HTERT RPE-1 (cell line): ENCODE results near the gene TUT4.

Source experiments
- in situ Hi-C: fragments of 300-500 bp; cut with MboI; formaldehyde crosslinking; loops from 4 replicates; pipeline ENCODE4 v1.14.3; 2020; ENCODE audit warnings: low sequenced_read_pairs

Gene TUT4

DNA sequence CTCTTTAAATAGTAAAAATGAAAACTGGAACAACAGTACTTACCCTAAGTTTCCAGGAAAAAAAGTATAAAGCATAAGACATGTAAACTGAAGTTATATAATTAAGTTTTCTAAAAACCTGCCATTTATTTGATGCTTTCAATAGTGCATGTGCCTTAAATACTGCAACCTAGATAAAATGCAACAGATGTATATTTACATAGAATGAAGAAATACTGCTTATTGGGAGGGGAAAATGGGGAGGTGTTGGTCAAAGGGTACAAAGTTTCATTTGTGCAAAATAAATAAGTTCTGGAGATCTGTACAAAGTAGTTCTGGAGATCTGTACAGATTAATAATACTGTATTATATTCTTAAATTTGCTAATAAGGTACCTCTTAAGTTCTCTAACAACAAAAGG, 79.9 kb downstream of the TUT4 start:
- in situ Hi-C loops: no loop called here

DNA sequence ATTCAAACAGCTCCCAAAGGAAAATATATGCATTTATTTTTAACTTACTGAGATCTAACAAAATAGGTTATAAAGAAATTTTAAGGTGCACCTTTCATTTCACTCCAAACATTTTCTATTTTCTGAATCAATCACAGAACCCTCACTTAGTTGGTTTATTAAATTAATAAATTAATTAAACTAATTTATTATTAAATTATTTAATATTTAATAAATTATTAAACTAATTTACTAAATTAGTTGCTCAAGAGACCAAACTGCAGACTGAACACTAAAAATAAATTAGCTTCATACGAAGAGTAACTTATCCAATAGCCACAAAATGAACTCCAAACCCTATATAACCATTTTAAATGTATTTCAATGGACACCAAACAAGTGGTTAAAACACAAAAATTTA, 80.5 kb downstream of the TUT4 start:
- in situ Hi-C loops: no loop called here

DNA sequence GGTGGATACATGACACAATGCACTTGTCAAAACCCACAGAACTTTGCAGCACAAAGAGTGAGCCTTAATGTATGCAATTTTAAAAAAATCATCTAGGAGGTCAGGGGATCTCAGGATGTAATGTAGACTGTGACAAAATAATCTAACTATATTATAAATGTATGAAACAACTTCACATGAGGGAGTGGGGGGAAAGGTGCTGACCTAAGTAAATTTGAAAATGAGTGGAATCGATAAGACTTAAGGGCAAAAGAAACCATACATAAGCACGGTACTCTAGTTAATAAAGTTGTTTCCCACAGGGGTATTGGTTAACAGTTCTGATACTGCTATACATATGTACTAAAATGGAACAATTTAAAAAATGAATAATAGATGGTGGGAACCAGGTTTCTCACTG, 83.8 kb downstream of the TUT4 start:
- in situ Hi-C loops: no loop called here

DNA sequence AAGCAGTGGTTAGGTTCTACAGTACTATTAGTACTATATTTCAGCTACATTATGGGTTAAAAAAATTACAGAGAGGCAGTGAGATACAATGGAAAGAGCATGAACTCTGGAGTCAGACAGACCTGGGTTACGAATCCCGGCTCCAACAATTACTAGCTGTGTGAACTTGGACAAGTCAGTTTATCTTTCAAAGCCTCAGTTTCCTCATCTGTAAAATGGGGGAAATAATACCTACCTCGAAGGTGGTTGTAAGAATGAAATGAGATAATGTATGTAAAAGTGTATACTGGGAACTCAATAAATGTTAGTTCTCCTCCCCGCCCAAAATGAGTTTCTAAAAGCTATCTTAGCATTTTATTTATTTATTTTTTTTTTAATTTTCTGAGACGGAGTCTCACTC, 89.0 kb downstream of the TUT4 start:
- in situ Hi-C loops: no loop called here

DNA sequence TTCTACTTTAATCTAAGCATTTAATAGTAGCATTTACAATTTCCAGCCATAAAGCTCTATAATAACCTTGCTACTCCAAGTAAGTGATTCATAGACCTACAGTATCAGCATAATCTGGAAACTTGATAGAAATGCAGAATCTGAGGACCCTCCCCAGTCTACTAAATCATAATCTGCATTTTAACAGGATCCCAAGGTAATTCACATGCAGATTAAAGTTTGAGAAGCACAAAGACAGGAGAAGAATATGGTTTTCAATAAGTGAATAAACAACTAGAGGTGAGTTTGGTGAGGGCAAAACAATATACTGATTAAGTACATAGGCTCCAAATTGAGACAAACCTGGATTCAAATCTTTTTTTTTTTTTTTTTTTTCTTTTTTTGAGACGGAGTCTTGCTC, 91.1 kb downstream of the TUT4 start:
- in situ Hi-C loops: no loop called here

DNA sequence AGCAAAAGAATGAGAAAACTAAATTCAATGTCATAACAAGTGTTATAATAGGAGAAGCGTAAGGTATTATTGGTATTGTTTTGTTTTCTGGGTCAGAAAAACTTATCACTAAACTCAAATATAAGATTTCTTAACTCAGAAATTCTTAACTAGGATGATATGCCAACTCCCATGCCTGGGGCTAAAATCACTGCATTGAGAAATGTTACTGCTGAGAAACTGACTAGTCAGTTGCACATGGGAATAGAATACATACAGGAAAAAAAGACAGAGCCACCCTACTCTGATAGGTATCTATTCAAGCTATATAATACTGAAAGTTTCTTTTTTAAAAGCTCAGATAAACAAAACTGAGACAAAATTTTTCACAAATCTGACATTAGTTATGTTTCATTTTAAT, 92.2 kb downstream of the TUT4 start:
- in situ Hi-C loops: no loop called here

DNA sequence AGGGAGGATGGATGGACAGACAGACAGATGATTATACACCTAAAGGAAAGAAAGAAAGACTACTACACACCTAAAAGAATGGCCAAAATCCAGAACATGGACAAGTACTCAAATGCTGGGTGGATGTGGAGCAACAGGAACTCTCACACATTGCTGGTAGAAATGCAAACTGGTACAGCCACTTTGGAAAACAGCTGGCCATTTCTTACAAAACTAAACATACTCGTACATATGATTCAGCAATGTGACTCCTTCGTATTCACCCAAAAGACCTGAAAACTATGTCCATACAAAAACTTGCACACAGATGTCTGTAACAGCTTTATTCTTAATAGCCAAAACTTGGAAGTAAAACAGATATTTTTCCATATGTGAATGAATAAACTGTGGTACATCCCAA, 97.2 kb downstream of the TUT4 start:
- in situ Hi-C loops: no loop called here

DNA sequence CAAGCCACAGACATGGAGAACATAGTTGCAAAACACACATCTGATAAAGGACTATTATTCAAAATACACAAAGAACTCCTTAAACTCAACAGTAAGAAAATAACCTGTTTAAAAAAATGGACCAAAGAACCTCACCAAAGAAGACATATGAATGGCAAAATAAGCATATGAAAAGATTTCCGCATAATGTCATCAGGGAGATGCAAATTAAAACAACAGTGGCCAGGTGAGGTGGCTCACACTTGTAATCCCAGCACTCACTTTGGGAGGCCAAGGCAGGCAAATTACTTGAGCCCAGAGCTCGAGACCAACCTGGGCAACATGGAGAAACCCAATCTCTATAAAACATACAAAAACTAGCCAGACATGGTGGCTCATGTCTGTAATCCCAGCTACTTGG, 98.1 kb downstream of the TUT4 start:
- in situ Hi-C loops: no loop called here

DNA sequence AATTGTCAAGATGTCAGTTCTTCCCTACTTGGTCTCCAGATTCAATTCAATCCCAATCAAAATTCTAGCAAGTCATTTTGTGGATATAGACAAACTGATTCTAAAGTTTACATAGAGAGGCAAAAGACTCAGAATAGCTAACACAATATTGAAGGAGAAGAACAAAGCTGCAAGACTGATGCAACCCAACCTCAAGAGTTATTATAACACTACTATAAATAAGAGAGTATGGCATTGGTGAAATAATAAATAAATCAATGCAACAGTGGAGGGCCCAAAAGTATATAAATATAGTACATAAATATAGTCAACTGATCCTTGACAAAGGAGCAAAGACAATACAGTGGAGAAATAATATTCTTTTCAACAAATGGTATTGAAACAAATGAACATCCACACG, 98.8 kb downstream of the TUT4 start:
- in situ Hi-C loops: no loop called here

DNA sequence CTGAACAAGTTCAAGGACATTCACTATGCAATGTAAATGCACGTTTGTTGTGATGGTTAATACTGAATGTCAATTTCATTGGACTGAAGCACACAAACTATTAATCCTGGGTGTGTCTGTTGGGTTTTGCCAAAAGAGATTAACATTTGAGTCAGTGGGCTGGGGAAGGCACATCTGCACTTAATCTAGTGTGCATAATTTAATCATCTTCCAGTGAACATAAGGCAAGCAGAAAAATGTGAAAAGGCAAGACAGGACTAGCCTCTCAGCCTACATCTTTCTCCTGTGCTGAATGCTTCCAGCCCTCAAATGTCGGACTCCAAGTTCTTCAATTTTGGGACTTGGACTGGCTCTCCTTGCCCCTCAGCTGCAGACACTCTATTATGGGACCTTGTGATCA, 108.4 kb downstream of the TUT4 start:
- in situ Hi-C loops: no loop called here

DNA sequence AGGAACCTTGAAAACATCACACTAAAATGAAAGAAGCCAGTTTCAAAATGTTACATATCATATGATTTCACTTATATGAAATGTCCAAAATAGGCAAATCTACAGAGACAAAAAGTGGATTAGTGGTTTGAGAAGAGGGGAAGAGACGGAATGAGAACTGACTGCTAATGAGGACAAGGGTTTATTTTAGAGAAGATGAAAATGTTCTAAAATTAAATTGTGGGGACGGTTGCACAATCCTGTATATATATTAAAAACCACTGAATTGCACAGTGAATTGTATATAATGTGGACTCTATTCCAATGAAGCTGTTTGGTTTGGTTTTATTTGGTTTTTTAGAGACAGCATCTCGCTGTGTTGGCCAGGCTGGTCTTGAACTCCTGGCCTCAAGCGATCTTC, 112.9 kb downstream of the TUT4 start:
- in situ Hi-C loops: no loop called here

DNA sequence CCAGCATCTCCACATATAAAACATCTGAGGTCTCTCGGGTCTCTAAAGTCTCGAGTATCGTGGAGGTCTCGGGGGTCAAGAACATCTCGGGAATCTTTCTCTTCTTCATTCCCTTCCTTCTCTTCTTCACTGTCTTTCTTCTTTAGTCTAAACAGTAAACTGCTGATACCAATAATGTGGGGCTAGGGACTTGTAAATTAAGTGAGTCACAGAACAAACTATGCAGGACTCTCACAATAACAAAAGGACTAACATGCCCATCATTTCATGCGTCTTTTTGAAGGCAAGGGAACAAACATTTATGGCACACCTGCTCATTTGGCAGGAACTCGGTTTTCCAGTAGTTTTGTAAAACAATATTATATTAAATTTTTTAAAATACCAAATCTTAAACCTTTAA, 116.1 kb downstream of the TUT4 start:
- in situ Hi-C loops: no loop called here

DNA sequence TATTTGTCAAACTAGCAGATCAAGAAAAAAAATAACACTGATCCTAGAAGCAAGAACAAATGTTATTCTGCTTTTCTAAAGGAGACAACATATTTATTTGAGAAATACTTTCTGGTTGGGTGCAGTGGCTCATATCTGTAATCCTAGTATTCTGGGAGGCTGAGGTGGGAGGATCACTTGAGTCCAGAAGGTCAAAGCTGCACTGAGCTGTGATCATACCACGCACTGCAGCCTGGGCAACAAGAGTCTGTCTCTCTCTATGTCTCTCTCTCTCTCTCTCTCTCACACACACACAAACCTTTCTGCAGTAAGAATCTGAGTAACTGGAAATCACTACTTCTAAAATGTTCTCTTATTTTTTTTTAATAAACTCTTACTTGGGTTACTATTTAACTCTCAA, 117.2 kb downstream of the TUT4 start:
- in situ Hi-C loops: no loop called here

DNA sequence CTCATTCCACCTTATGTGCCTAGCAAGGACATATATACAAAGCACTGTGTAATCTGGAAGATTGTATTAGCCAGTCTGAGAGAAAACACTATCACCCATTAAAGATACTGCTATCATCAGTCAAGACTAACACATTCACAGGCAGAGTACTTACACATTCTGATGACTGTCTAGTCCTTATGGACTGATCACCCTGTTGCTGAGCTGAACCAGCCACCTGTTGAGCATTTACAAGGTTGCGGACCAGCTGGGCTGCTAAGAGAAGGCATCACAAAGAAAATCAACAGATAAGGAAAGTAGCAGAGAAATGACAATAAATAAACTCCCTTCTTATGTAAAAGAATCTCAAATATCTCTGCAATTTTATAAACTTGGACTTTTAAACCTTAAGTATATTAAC, 117.7 kb downstream of the TUT4 start:
- in situ Hi-C loops: no loop called here

DNA sequence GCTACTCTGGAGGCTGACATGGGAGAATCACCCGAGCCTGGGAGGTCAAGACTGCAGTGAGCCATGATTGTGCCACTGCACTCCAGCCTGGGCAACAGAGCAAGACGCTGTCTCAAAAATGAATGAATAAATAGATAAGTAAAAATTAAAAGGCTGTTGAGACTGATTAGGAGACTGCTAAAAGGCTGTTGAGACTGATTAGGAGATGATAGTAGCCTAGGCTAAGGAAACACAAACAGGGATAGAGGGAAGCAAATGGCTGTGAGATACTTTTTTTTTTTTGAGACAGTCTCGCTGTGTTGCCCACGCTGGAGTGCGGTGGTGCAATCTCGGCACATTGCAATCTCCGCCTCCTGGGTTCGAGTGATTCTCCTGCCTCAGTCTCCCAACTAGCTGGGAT, 120.1 kb downstream of the TUT4 start:
- in situ Hi-C loops: no loop called here

DNA sequence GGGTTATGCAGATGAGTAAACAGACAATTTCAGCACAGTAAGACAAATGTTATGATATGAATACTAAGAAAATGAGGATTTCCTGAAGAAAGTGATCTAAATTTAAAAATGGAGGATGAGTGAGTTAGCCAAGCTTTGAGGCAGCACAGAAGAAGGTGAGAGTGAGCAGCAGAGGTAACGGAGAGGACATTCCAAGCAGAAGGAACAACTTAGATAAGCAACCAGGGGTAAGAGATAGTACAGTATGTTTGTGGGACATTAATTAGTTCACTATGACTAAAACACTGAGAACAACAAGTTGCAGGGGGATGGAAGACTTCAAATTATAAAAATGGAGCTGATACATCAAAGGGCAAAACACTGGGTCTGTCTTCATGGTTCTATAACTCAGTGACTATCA, 125.7 kb downstream of the TUT4 start:
- in situ Hi-C loops: no loop called here

DNA sequence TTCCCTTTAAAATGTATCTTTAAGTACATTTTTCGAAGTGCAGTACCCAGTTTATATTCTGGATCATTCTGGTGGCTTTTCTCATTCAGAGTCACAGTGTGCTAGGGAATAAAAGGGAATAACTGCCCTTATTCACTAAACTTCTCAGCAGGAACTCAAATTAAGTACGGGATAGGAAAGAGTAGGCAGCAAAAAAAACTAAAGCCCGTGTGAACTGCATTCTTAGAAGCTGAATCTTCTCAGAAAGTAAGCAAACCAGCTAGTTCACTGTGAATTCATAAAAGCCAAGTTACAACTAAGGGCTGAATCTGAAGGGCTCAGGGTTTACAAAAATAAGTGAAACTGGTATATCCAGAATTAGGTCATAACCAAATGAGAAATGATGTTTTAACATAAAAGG, 126.5 kb downstream of the TUT4 start:
- in situ Hi-C loops: no loop called here

DNA sequence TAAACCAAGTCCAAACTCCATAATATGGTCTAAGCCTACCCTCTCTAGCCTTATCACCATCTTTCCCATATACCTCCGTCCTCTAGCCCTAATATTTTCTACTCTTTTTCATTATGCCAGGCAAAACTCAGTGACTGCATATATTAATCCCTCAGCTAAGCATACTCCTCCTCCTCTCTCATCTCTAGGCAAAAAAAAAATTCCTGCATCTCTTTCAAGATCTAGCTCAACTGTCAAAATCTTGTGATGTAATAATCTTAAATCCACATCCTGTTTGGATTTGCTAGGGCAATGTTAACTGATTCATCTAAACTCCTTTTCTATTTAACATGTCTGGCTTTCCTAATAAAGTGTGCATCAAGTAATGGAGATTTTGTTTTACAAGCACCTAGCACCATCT, 128.1 kb downstream of the TUT4 start:
- in situ Hi-C loops: no loop called here

DNA sequence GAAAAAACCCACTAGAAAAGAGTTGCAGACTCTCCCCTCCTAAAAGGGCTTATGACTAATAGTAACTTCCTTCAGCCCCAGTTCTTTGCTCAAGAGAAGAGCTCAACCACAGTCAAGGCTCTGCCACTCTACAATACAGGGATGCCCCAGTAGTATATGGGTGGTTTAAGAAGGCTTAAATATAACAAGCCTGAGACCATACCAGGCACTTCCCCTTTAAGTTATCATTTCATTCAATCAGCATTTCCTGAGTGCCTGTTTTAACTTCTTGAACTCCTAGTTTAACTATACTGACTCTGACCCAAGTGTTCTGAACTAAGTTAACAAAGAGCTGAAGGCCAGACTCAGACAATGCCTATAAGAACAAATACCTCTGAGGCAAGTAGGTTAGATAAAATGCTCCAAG, 128.7 kb downstream of the TUT4 start:
- in situ Hi-C loops: no loop called here

DNA sequence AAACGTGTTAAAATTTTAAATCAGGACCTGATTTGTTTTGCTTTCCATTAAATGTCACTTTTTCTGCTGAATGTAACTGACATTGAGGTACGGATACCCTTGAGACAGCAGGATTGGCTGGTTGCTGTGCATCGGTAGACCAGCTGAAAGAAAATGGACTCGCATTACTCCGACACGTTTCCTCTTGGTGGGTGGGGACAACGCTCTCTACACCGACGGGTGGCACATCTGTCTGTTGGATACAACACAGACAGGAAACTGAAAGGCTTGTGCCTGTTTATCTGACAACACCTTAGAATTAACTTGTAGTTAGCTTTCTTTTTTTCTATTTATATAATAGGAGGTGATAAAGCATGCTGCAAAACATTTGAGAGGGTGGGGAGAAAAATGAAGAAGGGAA, 129.1 kb downstream of the TUT4 start:
- in situ Hi-C loops: no loop called here

DNA sequence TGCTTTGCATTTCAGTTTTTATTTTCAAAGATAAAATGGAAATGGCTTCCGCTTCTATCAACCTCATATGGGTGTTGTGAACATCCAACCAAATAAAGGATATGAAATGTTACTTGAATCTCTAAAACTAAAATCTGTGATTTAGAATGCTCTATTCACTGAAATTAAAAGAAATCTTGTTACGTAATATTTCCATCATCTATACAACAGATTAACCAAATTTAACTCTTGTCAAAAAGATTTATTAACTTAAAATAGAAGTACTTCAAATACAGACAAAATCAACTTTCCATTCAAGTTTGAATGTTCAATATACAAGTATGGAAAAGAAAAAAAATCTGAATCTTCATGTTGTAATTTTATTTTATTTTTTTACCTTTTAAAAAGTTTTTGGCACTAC, 129.8 kb downstream of the TUT4 start:
- in situ Hi-C loops: no loop called here

DNA sequence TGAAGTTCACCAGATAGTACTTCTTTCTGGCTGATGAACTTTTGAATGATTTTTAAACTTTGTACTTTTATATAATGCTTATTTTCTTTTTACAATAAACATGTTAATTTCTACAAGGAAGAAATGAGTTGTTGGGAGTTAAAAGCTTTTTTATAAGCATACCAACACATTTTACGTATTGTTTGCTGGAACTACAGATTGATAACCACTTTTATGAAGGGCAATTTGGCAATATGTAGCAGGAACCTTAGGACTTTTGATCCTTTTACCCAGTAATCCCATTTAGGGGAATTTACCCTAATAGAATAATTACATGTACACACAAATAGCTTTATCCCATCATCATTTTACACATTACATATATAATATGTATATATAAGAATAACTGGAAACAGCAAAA, 132.2 kb downstream of the TUT4 start:
- in situ Hi-C loops: no loop called here

DNA sequence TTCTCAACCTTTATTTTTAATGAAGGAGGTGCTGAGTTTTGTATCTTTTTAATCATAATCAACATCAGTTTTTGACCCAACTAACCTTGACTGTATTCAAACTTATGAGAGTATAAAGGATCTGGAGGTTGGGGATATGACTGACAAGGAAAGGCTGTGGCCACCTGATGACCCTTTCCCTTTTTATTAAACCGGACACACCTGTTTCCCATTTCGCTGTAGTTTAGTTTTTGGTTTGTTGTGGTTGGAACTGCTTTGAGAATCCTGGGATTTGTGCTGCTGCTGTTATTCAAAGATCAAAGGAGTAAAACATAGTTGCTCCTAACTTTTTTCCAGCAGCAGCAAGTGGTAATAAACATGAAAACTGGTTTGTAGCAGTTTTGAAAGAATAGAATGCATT, 136.1 kb downstream of the TUT4 start:
- in situ Hi-C loops: no loop called here

DNA sequence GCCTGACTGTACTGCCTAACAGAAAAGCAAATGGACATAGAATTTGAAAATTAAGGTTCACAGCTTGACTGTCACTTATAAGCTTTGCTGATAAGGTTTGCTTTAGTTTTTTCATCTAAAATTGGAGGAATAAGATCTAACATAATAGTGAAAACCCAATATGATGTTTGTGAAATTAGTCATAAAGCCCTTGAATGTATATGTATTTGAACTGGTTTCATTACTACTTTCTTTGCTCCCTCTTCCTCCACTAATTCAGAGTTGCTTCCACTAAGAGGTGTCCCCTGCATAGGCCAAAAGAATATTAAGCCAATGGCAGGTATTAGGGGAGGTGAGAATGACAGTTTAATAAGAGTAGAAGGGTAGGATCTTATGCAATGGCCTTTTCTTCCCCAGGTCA, 137.9 kb downstream of the TUT4 start:
- in situ Hi-C loops: no loop called here
